Measurements from ENCODE around the gene IL19. TPM values are rescaled to one million over a fixed set of nuclear protein-coding genes. Genes with fewer than 3 reads are reported as not detected.

Gene IL19
- total RNA-seq, 5 donors from 2014 or later (not counting 1 experiment from before 2014, with no cell fraction given) = not detected

DNA sequence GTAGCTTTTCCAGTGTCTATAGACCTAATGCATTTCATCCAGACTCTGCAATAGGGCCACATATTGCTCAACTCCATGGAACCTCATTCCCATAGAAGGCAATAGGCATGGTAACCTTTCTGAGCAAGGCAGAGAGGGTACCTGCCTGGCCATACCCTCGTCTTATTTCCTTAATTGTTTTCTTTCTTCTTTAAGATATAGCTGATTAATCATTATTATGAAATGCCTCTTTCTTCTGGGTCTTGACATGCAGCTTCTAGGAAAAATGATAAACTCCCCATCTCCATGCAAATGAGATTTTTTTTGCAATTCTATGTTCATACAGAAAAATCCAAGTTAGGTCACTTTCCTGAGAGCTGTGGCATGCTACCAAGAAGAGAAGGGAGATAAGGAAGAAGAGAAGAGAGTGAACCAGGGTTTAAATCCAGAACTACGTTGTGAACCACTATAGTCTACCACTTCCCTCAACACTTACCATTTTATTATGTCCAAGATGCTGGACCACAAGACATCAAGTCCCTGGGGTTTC lies 61.8 kb downstream of the IL19 start:
- ATAC-seq (replicated peaks in 1 of 4) = no peak
- H3K9me3 Mint-ChIP-seq = no peaks in the 10 kb centered on the region
- Histone ChIP-seq H3K9me3 (no peaks in the 10 kb centered on the region), H3K36me3 (ENCODE audit: control insufficient read depth in 2 of 2, extremely low read depth in 1 of 2, insufficient read depth in 1 of 2, low read length in 1 of 2) (no peaks in the 10 kb centered on the region), H3K27ac (ENCODE audit: low read length) (no peak overlapping the region), H3K4me3 (ENCODE audit: control insufficient read depth in 1 of 2, extremely low read depth in 1 of 2, low read length in 1 of 2) (no peak overlapping the region), H3K4me1 (ENCODE audit: control insufficient read depth in 1 of 2, extremely low read depth in 1 of 2, insufficient read depth in 2 of 2, low read length in 2 of 2) (peaks cover 16 to 18% of the 10 kb centered on the region in 2 experiments), H3K27me3 (replicated peaks in 1 of 2; ENCODE audit: control insufficient read depth in 2 of 2, extremely low read depth in 1 of 2, insufficient read depth in 2 of 2, low read length in 1 of 2) (peaks cover 0 to 4% of the 10 kb centered on the region in 2 experiments)
- POLR2A ChIA-PET = interaction anchor here in 1 of 2 donors (0.5 to 0.6 kb wide), 2 partner anchors 137 to 225 kb away, joined by 4 to 7 read pairs; no protein-coding TSS in a partner anchor
- H3K4me1 Mint-ChIP-seq = peaks cover 31 to 46% (median 31%) of the 10 kb centered on the region in 3 donors
- no CpG with 5 or more reads among the region's 2 CpGs for WGBS (ENCODE audit: insufficient coverage)
- CTCF ChIA-PET = interaction anchor here in 1 of 2 donors (0.6 to 1.4 kb wide), 6 partner anchors 12 to 358 kb away, joined by 3 to 5 read pairs (median 3); no protein-coding TSS in a partner anchor
- H3K36me3 Mint-ChIP-seq = no peaks in the 10 kb centered on the region
- no peak overlapping the region for H3K4me3 Mint-ChIP-seq
- DNase-seq = no peak
- peaks cover 0 to 7% of the 10 kb centered on the region in 2 donors for H3K27me3 Mint-ChIP-seq
- no peak overlapping the region for H3K27ac Mint-ChIP-seq

DNA sequence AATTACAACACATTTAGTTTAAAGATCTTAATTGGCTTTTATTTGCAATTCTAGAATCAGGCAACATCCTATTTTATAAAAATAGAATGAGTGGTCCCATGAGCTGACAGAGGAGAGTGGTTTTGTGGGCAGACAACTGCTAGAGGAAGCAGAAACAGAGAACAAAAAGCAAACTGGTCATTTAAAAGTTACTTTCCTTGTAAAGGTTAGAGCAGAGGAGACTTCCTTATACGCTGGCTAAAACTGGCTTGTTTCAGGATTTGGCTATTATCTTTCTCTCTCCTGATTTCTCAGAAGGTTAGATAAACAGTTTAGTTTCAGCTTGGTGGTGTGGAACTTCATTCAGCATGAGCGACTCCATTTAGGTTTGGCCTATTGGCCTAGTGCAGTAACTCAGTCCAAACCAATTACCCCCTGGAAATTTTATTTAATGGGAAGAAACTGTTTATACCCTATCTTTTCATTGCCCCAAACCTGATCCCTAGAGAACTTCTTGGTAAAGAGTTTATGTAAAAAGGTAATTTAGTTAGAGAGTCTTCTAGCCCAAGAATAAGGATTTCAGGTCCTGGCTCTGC lies 62.6 kb downstream of the IL19 start:
- peaks cover 16 to 18% of the 10 kb centered on the region in 2 experiments for H3K4me1 ChIP-seq (ENCODE audit: control insufficient read depth in 1 of 2, extremely low read depth in 1 of 2, insufficient read depth in 2 of 2, low read length in 2 of 2)
- no peak for ATAC-seq (replicated peaks in 1 of 4)
- H3K27ac Mint-ChIP-seq = no peak overlapping the region

DNA sequence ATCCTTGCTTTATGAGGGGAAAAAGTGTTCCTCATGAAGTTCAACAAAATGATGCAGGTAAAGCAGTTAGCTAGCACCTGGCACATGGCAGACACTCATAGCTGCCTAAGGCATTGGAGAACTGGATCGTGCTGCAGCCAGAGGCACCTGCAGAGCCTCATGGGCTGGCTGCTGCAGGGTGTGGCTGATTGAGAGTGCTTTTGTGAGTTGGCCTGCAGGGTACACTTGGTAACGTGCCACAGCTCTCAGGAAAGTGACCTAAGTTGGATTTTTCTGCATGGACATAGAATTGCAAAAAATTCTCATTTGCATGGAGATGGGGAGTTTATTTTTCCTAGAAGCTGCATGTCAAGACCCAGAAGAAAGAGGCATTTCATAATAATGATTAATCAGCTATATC lies 63.2 kb downstream of the IL19 start:
- Histone ChIP-seq H3K4me3 (ENCODE audit: control insufficient read depth in 1 of 2, extremely low read depth in 1 of 2, low read length in 1 of 2) (no peak overlapping the region), H3K36me3 (ENCODE audit: control insufficient read depth in 2 of 2, extremely low read depth in 1 of 2, insufficient read depth in 1 of 2, low read length in 1 of 2) (no peaks in the 10 kb centered on the region), H3K4me1 (ENCODE audit: control insufficient read depth in 1 of 2, extremely low read depth in 1 of 2, insufficient read depth in 2 of 2, low read length in 2 of 2) (peaks cover 15 to 16% of the 10 kb centered on the region in 2 experiments), H3K9me3 (no peaks in the 10 kb centered on the region), H3K27me3 (replicated peaks in 1 of 2; ENCODE audit: control insufficient read depth in 2 of 2, extremely low read depth in 1 of 2, insufficient read depth in 2 of 2, low read length in 1 of 2) (peaks cover 0 to 4% of the 10 kb centered on the region in 2 experiments), H3K27ac (ENCODE audit: low read length) (no peak overlapping the region)
- H3K36me3 Mint-ChIP-seq = no peaks in the 10 kb centered on the region
- DNase-seq (no peak), ATAC-seq (replicated peaks in 1 of 4) (no peak)
- H3K27me3 Mint-ChIP-seq = peaks cover 0 to 7% of the 10 kb centered on the region in 2 donors
- POLR2A ChIA-PET = no interaction called here
- 71% methylated on average over 2 of the region's 2 CpGs for WGBS (ENCODE audit: insufficient coverage)
- H3K4me1 Mint-ChIP-seq = peaks cover 24 to 36% (median 25%) of the 10 kb centered on the region in 3 donors
- CTCF ChIA-PET = no interaction called here
- no peak overlapping the region for H3K27ac Mint-ChIP-seq
- H3K9me3 Mint-ChIP-seq = no peaks in the 10 kb centered on the region
- no peak overlapping the region for H3K4me3 Mint-ChIP-seq

More for the DNA sequence above, 62.6 kb downstream of the IL19 start:
- peaks cover 30 to 42% (median 31%) of the 10 kb centered on the region in 3 donors for H3K4me1 Mint-ChIP-seq
- Histone ChIP-seq H3K9me3 (no peaks in the 10 kb centered on the region), H3K4me3 (ENCODE audit: control insufficient read depth in 1 of 2, extremely low read depth in 1 of 2, low read length in 1 of 2) (no peak overlapping the region), H3K36me3 (ENCODE audit: control insufficient read depth in 2 of 2, extremely low read depth in 1 of 2, insufficient read depth in 1 of 2, low read length in 1 of 2) (no peaks in the 10 kb centered on the region), H3K27ac (ENCODE audit: low read length) (no peak overlapping the region), H3K27me3 (replicated peaks in 1 of 2; ENCODE audit: control insufficient read depth in 2 of 2, extremely low read depth in 1 of 2, insufficient read depth in 2 of 2, low read length in 1 of 2) (peaks cover 0 to 4% of the 10 kb centered on the region in 2 experiments)
- no CpG with 5 or more reads among the region's 2 CpGs for WGBS (ENCODE audit: insufficient coverage)
- H3K36me3 Mint-ChIP-seq = no peaks in the 10 kb centered on the region
- no peak overlapping the region for H3K4me3 Mint-ChIP-seq
- no peak for DNase-seq
- POLR2A ChIA-PET = no interaction called here
- CTCF ChIA-PET = interaction anchor here in 1 of 2 donors (0.7 kb wide), 1 partner anchor 11 kb away, joined by 3 read pairs; no protein-coding TSS in a partner anchor
- H3K9me3 Mint-ChIP-seq = no peaks in the 10 kb centered on the region
- H3K27me3 Mint-ChIP-seq = peaks cover 0 to 7% of the 10 kb centered on the region in 2 donors

DNA sequence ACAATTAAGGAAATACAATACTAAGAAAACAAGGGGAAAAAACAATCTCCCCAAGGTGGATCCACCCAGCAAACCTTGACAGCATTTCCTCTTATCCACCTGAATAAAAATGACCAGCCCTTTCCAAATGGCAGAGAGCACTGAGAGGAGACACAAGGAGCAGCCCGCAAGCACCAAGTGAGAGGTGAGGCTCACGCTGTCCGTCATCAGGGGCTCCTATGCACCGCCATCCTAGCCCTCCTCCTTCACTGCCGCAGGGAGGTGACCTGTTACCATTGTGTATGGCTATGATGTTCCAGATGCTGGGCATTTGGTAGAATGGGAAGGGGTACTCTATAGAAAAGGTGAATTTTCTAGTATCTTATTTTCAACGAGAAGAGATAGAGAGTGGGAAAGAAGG lies 63.6 kb downstream of the IL19 start:
- Histone ChIP-seq H3K27ac (ENCODE audit: low read length) (no peak overlapping the region), H3K9me3 (no peaks in the 10 kb centered on the region), H3K4me1 (ENCODE audit: control insufficient read depth in 1 of 2, extremely low read depth in 1 of 2, insufficient read depth in 2 of 2, low read length in 2 of 2) (peaks cover 12 to 13% of the 10 kb centered on the region in 2 experiments), H3K4me3 (ENCODE audit: control insufficient read depth in 1 of 2, extremely low read depth in 1 of 2, low read length in 1 of 2) (no peak overlapping the region), H3K36me3 (ENCODE audit: control insufficient read depth in 2 of 2, extremely low read depth in 1 of 2, insufficient read depth in 1 of 2, low read length in 1 of 2) (no peaks in the 10 kb centered on the region), H3K27me3 (replicated peaks in 1 of 2; ENCODE audit: control insufficient read depth in 2 of 2, extremely low read depth in 1 of 2, insufficient read depth in 2 of 2, low read length in 1 of 2) (peaks cover 0 to 4% of the 10 kb centered on the region in 2 experiments)
- Mint-ChIP-seq H3K4me1 (peaks cover 20 to 32% (median 21%) of the 10 kb centered on the region in 3 donors), H3K36me3 (no peaks in the 10 kb centered on the region), H3K4me3 (no peak overlapping the region), H3K27me3 (peaks cover 0 to 7% of the 10 kb centered on the region in 2 donors), H3K9me3 (no peaks in the 10 kb centered on the region), H3K27ac (no peak overlapping the region)
- ATAC-seq (replicated peaks in 1 of 4) (no peak), DNase-seq (no peak)
- 94% methylated on average over 4 of the region's 6 CpGs for WGBS (ENCODE audit: insufficient coverage)
- ChIA-PET POLR2A (no interaction called here), CTCF (no interaction called here)

DNA sequence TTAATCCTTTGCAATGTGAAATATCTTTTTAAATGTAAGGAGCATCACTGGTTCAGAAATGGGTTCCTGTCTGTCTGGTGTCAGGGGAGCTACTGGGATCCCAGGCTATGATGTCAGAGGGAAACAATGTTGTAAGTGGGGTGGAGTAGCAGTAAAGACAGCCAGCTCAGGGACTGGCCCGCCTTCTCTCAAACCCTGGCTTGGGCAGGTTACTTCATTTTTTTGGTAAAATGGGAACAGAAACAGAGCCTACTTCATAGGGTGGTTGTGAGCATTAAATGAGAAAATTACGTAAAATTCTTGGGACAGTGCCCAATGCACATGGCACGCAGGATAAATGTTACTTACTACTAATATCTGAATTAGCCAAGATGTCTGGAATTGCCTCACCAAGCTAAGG lies 64.1 kb downstream of the IL19 start:
- Histone ChIP-seq H3K27me3 (replicated peaks in 1 of 2; ENCODE audit: control insufficient read depth in 2 of 2, extremely low read depth in 1 of 2, insufficient read depth in 2 of 2, low read length in 1 of 2) (peaks cover 0 to 4% of the 10 kb centered on the region in 2 experiments), H3K4me3 (ENCODE audit: control insufficient read depth in 1 of 2, extremely low read depth in 1 of 2, low read length in 1 of 2) (no peak overlapping the region), H3K36me3 (ENCODE audit: control insufficient read depth in 2 of 2, extremely low read depth in 1 of 2, insufficient read depth in 1 of 2, low read length in 1 of 2) (no peaks in the 10 kb centered on the region), H3K4me1 (ENCODE audit: control insufficient read depth in 1 of 2, extremely low read depth in 1 of 2, insufficient read depth in 2 of 2, low read length in 2 of 2) (peaks cover 7 to 9% of the 10 kb centered on the region in 2 experiments), H3K9me3 (no peaks in the 10 kb centered on the region), H3K27ac (ENCODE audit: low read length) (no peak overlapping the region)
- DNase-seq = no peak
- POLR2A ChIA-PET = no interaction called here
- Mint-ChIP-seq H3K4me3 (no peak overlapping the region), H3K36me3 (no peaks in the 10 kb centered on the region), H3K27me3 (peaks cover 0 to 7% of the 10 kb centered on the region in 2 donors), H3K9me3 (no peaks in the 10 kb centered on the region), H3K27ac (no peak overlapping the region), H3K4me1 (peaks cover 15 to 27% (median 16%) of the 10 kb centered on the region in 3 donors)
- ATAC-seq (replicated peaks in 1 of 4) = no peak
- CTCF ChIA-PET = no interaction called here
- 100% methylated on average over 1 of the region's 3 CpGs for WGBS (ENCODE audit: insufficient coverage)

DNA sequence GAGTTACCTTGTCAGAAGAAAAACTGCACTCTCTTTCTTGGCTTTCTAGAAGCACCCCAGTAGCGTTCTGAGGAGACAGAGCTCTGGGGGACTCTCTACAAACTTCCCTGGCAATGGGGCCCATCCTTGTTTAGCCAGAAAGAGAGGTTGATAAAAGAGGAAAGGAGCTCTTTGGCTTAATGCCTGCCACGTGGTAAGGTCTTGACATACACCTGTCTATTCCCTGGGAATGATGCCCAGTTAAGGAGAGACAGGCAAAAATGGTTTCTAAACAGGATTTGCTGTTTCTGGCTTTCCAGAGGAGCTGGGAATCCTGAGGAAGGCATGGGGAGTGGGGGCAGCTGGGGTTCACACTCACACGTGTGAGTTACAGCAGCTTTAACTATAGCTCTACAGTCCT lies 64.6 kb downstream of the IL19 start:
- 43% methylated on average over 1 of the region's 3 CpGs for WGBS (ENCODE audit: insufficient coverage)
- CTCF ChIA-PET = no interaction called here

More for the DNA sequence above, 64.6 kb downstream of the IL19 start:
- Mint-ChIP-seq H3K9me3 (no peaks in the 10 kb centered on the region), H3K4me3 (no peak overlapping the region), H3K27ac (no peak overlapping the region), H3K4me1 (peaks cover 10 to 22% (median 12%) of the 10 kb centered on the region in 3 donors), H3K36me3 (no peaks in the 10 kb centered on the region), H3K27me3 (peaks cover 0 to 7% of the 10 kb centered on the region in 2 donors)
- POLR2A ChIA-PET = no interaction called here
- Histone ChIP-seq H3K4me1 (ENCODE audit: control insufficient read depth in 1 of 2, extremely low read depth in 1 of 2, insufficient read depth in 2 of 2, low read length in 2 of 2) (peaks cover 3 to 4% of the 10 kb centered on the region in 2 experiments), H3K9me3 (no peaks in the 10 kb centered on the region), H3K4me3 (ENCODE audit: control insufficient read depth in 1 of 2, extremely low read depth in 1 of 2, low read length in 1 of 2) (no peak overlapping the region), H3K36me3 (ENCODE audit: control insufficient read depth in 2 of 2, extremely low read depth in 1 of 2, insufficient read depth in 1 of 2, low read length in 1 of 2) (no peaks in the 10 kb centered on the region), H3K27me3 (replicated peaks in 1 of 2; ENCODE audit: control insufficient read depth in 2 of 2, extremely low read depth in 1 of 2, insufficient read depth in 2 of 2, low read length in 1 of 2) (peaks cover 0 to 4% of the 10 kb centered on the region in 2 experiments), H3K27ac (ENCODE audit: low read length) (no peak overlapping the region)
- no peak for DNase-seq
- no peak for ATAC-seq (replicated peaks in 1 of 4)
